Neuronal stem cell (in vitro differentiated cells): ENCODE measurements around the gene CTNND2.

Experiments
- DNase-seq: peaks from one replicate; pipeline ENCODE4 v3.0.0-alpha.2; 2013; ENCODE audit warnings: low spot score
- H2AFZ ChIP-seq: one replicate; pipeline ENCODE4 v1.6.1; 2013; ENCODE audit warnings: mild to moderate bottlenecking, low read length, inconsistent platforms
- H2AK5ac ChIP-seq: 2 replicates; pipeline ENCODE4 v1.6.1; 2013; ENCODE audit warnings: low read depth, mild to moderate bottlenecking, inconsistent platforms, low read length, moderate library complexity, mixed read lengths
- H2BK120ac ChIP-seq: 2 replicates; pipeline ENCODE4 v1.6.1; 2013; ENCODE audit warnings: low read depth, mild to moderate bottlenecking, inconsistent platforms, low read length, moderate library complexity, mixed read lengths
- H2BK12ac ChIP-seq: one replicate; pipeline ENCODE4 v1.6.1; 2013; ENCODE audit warnings: low read length, inconsistent platforms
- H2BK15ac ChIP-seq: 2 replicates; pipeline ENCODE4 v1.6.1; 2013; ENCODE audit warnings: mild to moderate bottlenecking, low read length, inconsistent platforms, mixed read lengths
- H2BK5ac ChIP-seq: one replicate; pipeline ENCODE4 v1.6.1; 2013; ENCODE audit warnings: inconsistent platforms, mild to moderate bottlenecking, low read length, moderate library complexity
- H3K14ac ChIP-seq: one replicate; pipeline ENCODE4 v1.6.1; 2013; ENCODE audit warnings: low read length, inconsistent platforms
- H3K18ac ChIP-seq: 2 replicates; pipeline ENCODE4 v1.6.1; 2013; ENCODE audit warnings: low read length, inconsistent platforms
- H3K23ac ChIP-seq: 2 replicates; pipeline ENCODE4 v1.6.1; 2013; ENCODE audit warnings: low read depth, mild to moderate bottlenecking, mixed read lengths, low read length, inconsistent platforms; ENCODE audit not compliant: poor library complexity
- H3K27ac ChIP-seq: replicated peaks from 3 replicates; pipeline ENCODE4 v1.5.1; 2013; ENCODE audit warnings: low read length, inconsistent platforms
- H3K27me3 ChIP-seq, 3 experiments: 2 replicates each; pipeline ENCODE4 v1.6.1; 2013; ENCODE audit warnings: low read length in 3 of 3, mild to moderate bottlenecking in 2 of 3, inconsistent platforms in 1 of 3, low read depth in 1 of 3, mixed read lengths in 1 of 3, moderate library complexity in 1 of 3; ENCODE audit not compliant: control insufficient read depth in 3 of 3, insufficient read depth in 3 of 3
- H3K36me3 ChIP-seq, 2 donors: replicated peaks in 1 of 2; 2 replicates each; pipeline ENCODE4 v1.6.1; 2013; ENCODE audit warnings: low read length in 2 of 2; ENCODE audit not compliant: control insufficient read depth in 2 of 2, insufficient read depth in 2 of 2
- H3K4ac ChIP-seq: 2 replicates; pipeline ENCODE4 v1.6.1; 2013; ENCODE audit warnings: inconsistent platforms, mild to moderate bottlenecking, low read length, moderate library complexity
- H3K4me1 ChIP-seq, 2 donors: 1 replicate in 1 of 2; 2 replicates in 1 of 2; pipeline ENCODE4 v1.6.1; 2013; ENCODE audit warnings: low read length in 2 of 2, low read depth in 1 of 2; ENCODE audit not compliant: control insufficient read depth in 2 of 2, insufficient read depth in 1 of 2
- H3K4me2 ChIP-seq: one replicate; pipeline ENCODE4 v1.6.1; 2013; ENCODE audit warnings: mild to moderate bottlenecking, low read length, inconsistent platforms; ENCODE audit not compliant: insufficient read depth, poor library complexity, severe bottlenecking
- H3K4me3 ChIP-seq, 2 donors: 2 replicates each; pipeline ENCODE4 v1.5.1; 2013; ENCODE audit warnings: low read length in 2 of 2, mild to moderate bottlenecking in 2 of 2, inconsistent platforms in 1 of 2, moderate library complexity in 1 of 2
- H3K79me1 ChIP-seq: one replicate; pipeline ENCODE4 v1.6.1; 2013; ENCODE audit warnings: low read depth, mild to moderate bottlenecking, inconsistent platforms, low read length, moderate library complexity
- H3K9ac ChIP-seq: one replicate; pipeline ENCODE4 v1.6.1; 2013; ENCODE audit warnings: mild to moderate bottlenecking, low read depth, low read length, inconsistent platforms; ENCODE audit not compliant: poor library complexity
- H3K9me3 ChIP-seq, 2 donors: replicated peaks in 1 of 2; 2 replicates each; pipeline versions ENCODE3 to v1.6.1; 2013; ENCODE audit warnings: low read length in 2 of 2, mild to moderate bottlenecking in 2 of 2, inconsistent platforms in 1 of 2, low read depth in 1 of 2, mixed read lengths in 1 of 2, moderate library complexity in 1 of 2; ENCODE audit not compliant: control insufficient read depth in 2 of 2, insufficient read depth in 1 of 2
- H4K8ac ChIP-seq: one replicate; pipeline ENCODE4 v1.6.1; 2013; ENCODE audit warnings: low read depth, mild to moderate bottlenecking, inconsistent platforms, low read length, moderate library complexity
- H4K91ac ChIP-seq: one replicate; pipeline ENCODE4 v1.6.1; 2013; ENCODE audit warnings: low read length, low read depth, mild to moderate bottlenecking, inconsistent platforms; ENCODE audit not compliant: poor library complexity
- WGBS, 2 donors: extraction: QIAGEN DNeasy Blood & Tissue Kit; methylation state at CpG; one replicate each; pipeline ENCODE4 v1.1.7; 2013; ENCODE audit warnings: missing lambda C conversion rate in 2 of 2, mixed read lengths in 1 of 2; ENCODE audit not compliant: insufficient read length in 2 of 2, insufficient replicate concordance in 1 of 2; ENCODE audit errors: extremely low coverage in 2 of 2; 5-methylcytosine and 5-hydroxymethylcytosine counted together

Gene CTNND2

GRCh38 chr5:11045411-11045810, 858.8 kb downstream of the CTNND2 start:
- H4K91ac ChIP-seq: no peak overlapping the region
- H4K8ac ChIP-seq: no peak overlapping the region
- H3K4me1 ChIP-seq: peaks cover 0 to 7% of the 10 kb centered on the region in 2 donors
- H3K14ac ChIP-seq: no peak overlapping the region
- no peak overlapping the region for H2BK120ac ChIP-seq
- H3K4me3 ChIP-seq: no peak overlapping the region
- H2BK15ac ChIP-seq: no peak overlapping the region
- H3K18ac ChIP-seq: no peak overlapping the region
- H3K79me1 ChIP-seq: no peaks in the 10 kb centered on the region
- H3K27ac ChIP-seq: no peak overlapping the region
- DNase-seq: no peak
- no peak overlapping the region for H2BK12ac ChIP-seq
- no peak overlapping the region for H2AFZ ChIP-seq
- no peaks in the 10 kb centered on the region for H3K9me3 ChIP-seq
- no peak overlapping the region for H2AK5ac ChIP-seq
- no peak overlapping the region for H3K23ac ChIP-seq
- no peak overlapping the region for H2BK5ac ChIP-seq
- no peaks in the 10 kb centered on the region for H3K36me3 ChIP-seq
- no CpG with 5 or more reads among the region's 3 CpGs for WGBS, 2 donors
- no peaks in the 10 kb centered on the region for H3K27me3 ChIP-seq
- H3K4ac ChIP-seq: no peak overlapping the region
- no peak overlapping the region for H3K4me2 ChIP-seq
- no peak overlapping the region for H3K9ac ChIP-seq

- Histone ChIP-seq H2BK5ac (no peak overlapping the region), H2BK15ac (no peak overlapping the region), H4K8ac (no peak overlapping the region), H3K4me3 (no peak overlapping the region), H3K79me1 (no peaks in the 10 kb centered on the region), H3K23ac (no peak overlapping the region), H3K9me3 (no peaks in the 10 kb centered on the region), H3K18ac (no peak overlapping the region), H3K9ac (no peak overlapping the region), H3K4ac (no peak overlapping the region), H3K4me2 (no peak overlapping the region), H2BK12ac (no peak overlapping the region), H3K27me3 (no peaks in the 10 kb centered on the region), H3K14ac (no peak overlapping the region), H2AFZ (no peak overlapping the region), H3K36me3 (no peaks in the 10 kb centered on the region), H2BK120ac (no peak overlapping the region), H2AK5ac (no peak overlapping the region), H3K4me1 (peaks cover 0 to 7% of the 10 kb centered on the region in 2 donors), H4K91ac (no peak overlapping the region), H3K27ac (no peak overlapping the region)
- DNase-seq: no peak
Measured at GRCh38 chr5:11044581-11044980, 859.7 kb downstream of the CTNND2 start.

- H3K9me3 ChIP-seq: no peaks in the 10 kb centered on the region
- no peak overlapping the region for H2BK12ac ChIP-seq
- H4K91ac ChIP-seq: no peak overlapping the region
- H2BK120ac ChIP-seq: no peak overlapping the region
- DNase-seq: no peak
- H4K8ac ChIP-seq: no peak overlapping the region
- H3K4me3 ChIP-seq: no peak overlapping the region
- WGBS, 2 donors: no CpG with 5 or more reads among the region's 5 CpGs
- H3K23ac ChIP-seq: no peak overlapping the region
- H2BK5ac ChIP-seq: no peak overlapping the region
- H2AK5ac ChIP-seq: no peak overlapping the region
- no peak overlapping the region for H3K18ac ChIP-seq
- H3K36me3 ChIP-seq: no peaks in the 10 kb centered on the region
- no peak overlapping the region for H2BK15ac ChIP-seq
- no peak overlapping the region for H3K4me2 ChIP-seq
- H3K27me3 ChIP-seq: no peaks in the 10 kb centered on the region
- H3K4me1 ChIP-seq: peaks cover 0 to 7% of the 10 kb centered on the region in 2 donors
- no peak overlapping the region for H3K14ac ChIP-seq
- H3K9ac ChIP-seq: no peak overlapping the region
- no peak overlapping the region for H3K27ac ChIP-seq
- H3K79me1 ChIP-seq: no peaks in the 10 kb centered on the region
- no peak overlapping the region for H2AFZ ChIP-seq
- H3K4ac ChIP-seq: no peak overlapping the region
Measured at GRCh38 chr5:11043881-11044280, 860.4 kb downstream of the CTNND2 start.

- Histone ChIP-seq H2AK5ac (no peak overlapping the region), H3K9ac (no peak overlapping the region), H3K9me3 (no peaks in the 10 kb centered on the region), H2BK15ac (no peak overlapping the region), H3K36me3 (no peaks in the 10 kb centered on the region), H3K23ac (no peak overlapping the region), H4K91ac (no peak overlapping the region), H3K14ac (no peak overlapping the region), H3K4me3 (no peak overlapping the region), H2BK12ac (no peak overlapping the region), H3K4ac (no peak overlapping the region), H2BK120ac (no peak overlapping the region), H3K27ac (no peak overlapping the region), H3K4me2 (no peak overlapping the region), H3K18ac (no peak overlapping the region), H4K8ac (no peak overlapping the region), H3K4me1 (peaks cover 0 to under 1% of the 10 kb centered on the region in 2 donors), H2BK5ac (no peak overlapping the region), H2AFZ (no peak overlapping the region), H3K27me3 (no peaks in the 10 kb centered on the region), H3K79me1 (no peaks in the 10 kb centered on the region)
- WGBS, 2 donors: no CpG with 5 or more reads among the region's 1 CpG
- DNase-seq: no peak
Measured at GRCh38 chr5:11040345-11040744, 863.9 kb downstream of the CTNND2 start.
